Femur (tissue), 1 donor: ENCODE measurements around the gene L3MBTL2.
"Not testable (repeated sequence)": the region's sequence is repeated elsewhere in the genome, so short reads cannot be mapped to it uniquely, and the experiment has no call there.

Experiments
- DNase-seq: peaks from one replicate; pipeline ENCODE4 v3.0.0-alpha.2; 2017

L3MBTL2 gene

GRCh38 chr22:41242396-41243117, 37.4 kb downstream of the L3MBTL2 start:
- DNase-seq: no peak

- DNase-seq: no peak
These were observed 38.2 kb downstream of the L3MBTL2 start for GRCh38 chr22:41243361-41243760.

GRCh38 chr22:41245917-41246499, 40.9 kb downstream of the L3MBTL2 start:
- DNase-seq: no peak

- DNase-seq: no peak
These were observed 42.6 kb downstream of the L3MBTL2 start for GRCh38 chr22:41247703-41248102.

GRCh38 chr22:41248314-41248713, 43.2 kb downstream of the L3MBTL2 start:
- DNase-seq: no peak

- DNase-seq: no peak
These were observed 43.6 kb downstream of the L3MBTL2 start for GRCh38 chr22:41248758-41249157.

- DNase-seq: no peak
These were observed 44.3 kb downstream of the L3MBTL2 start for GRCh38 chr22:41249442-41249841.

GRCh38 chr22:41250127-41250526, 45.0 kb downstream of the L3MBTL2 start:
- no peak for DNase-seq

GRCh38 chr22:41252365-41252764, 47.3 kb downstream of the L3MBTL2 start:
- no peak for DNase-seq

- DNase-seq: no peak
These were observed 49.1 kb downstream of the L3MBTL2 start for GRCh38 chr22:41254230-41254629.

- no peak for DNase-seq
These were observed 51.4 kb downstream of the L3MBTL2 start for GRCh38 chr22:41256254-41257253.

- DNase-seq: no peak
These were observed 52.6 kb downstream of the L3MBTL2 start for GRCh38 chr22:41257696-41258095.

- DNase-seq: not testable (repeated sequence)
These were observed 54.6 kb downstream of the L3MBTL2 start for GRCh38 chr22:41259756-41260155.

GRCh38 chr22:41260871-41261270, 55.8 kb downstream of the L3MBTL2 start:
- no peak for DNase-seq

- DNase-seq: no peak
These were observed 56.6 kb downstream of the L3MBTL2 start for GRCh38 chr22:41261541-41262249.

GRCh38 chr22:41262250-41262765, 57.2 kb downstream of the L3MBTL2 start:
- DNase-seq: no peak

- no peak for DNase-seq
These were observed 58.6 kb downstream of the L3MBTL2 start for GRCh38 chr22:41263704-41264103.

- DNase-seq: no peak
These were observed 59.4 kb downstream of the L3MBTL2 start for GRCh38 chr22:41264408-41264941.

- DNase-seq: no peak
These were observed 62.8 kb downstream of the L3MBTL2 start for GRCh38 chr22:41267958-41268357.

- DNase-seq: no peak
These were observed 66.7 kb downstream of the L3MBTL2 start for GRCh38 chr22:41271787-41272186.

GRCh38 chr22:41273128-41273527, 68.0 kb downstream of the L3MBTL2 start:
- no peak for DNase-seq

- no peak for DNase-seq
These were observed 69.7 kb downstream of the L3MBTL2 start for GRCh38 chr22:41274856-41275255.
